GM23338 (cell line): Measurements from ENCODE around the gene C14orf93. TPM values are rescaled to one million over a fixed set of nuclear protein-coding genes. Genes with fewer than 3 reads are reported as not detected.

ENCODE experiments used
- ATAC-seq: fragments of 200-7000 bp; cut with Tn5 transposase; 3 replicates; pipeline ENCODE4 v1.9.1; 2020
- DNase-seq: peaks from one replicate; pipeline ENCODE4 v3.0.0-alpha.2; 2015; ENCODE audit warnings: low spot score
- H2AFZ ChIP-seq: fragments of 200-600 bp; sonication (generic); 2 replicates; pipeline ENCODE4 v1.8.0; 2016; ENCODE audit warnings: antibody characterized with exemption, mild to moderate bottlenecking, moderate library complexity
- H3F3A ChIP-seq: fragments of 200-600 bp; sonication (generic); replicated peaks from 2 replicates; pipeline ENCODE4 v1.8.0; 2017; ENCODE audit warnings: antibody characterized with exemption, mixed run types, low read depth
- H3K27ac ChIP-seq: fragments of 200-600 bp; sonication (generic); 2 replicates; pipeline ENCODE4 v1.6.1; 2016; ENCODE audit warnings: low read depth
- H3K27me3 ChIP-seq: fragments of 200-600 bp; sonication (generic); 2 replicates; pipeline ENCODE4 v1.8.0; 2016; ENCODE audit warnings: mild to moderate bottlenecking, mixed run types, moderate library complexity; ENCODE audit not compliant: insufficient read depth
- H3K36me3 ChIP-seq: fragments of 200-600 bp; sonication (generic); 2 replicates; pipeline ENCODE4 v1.8.0; 2016; ENCODE audit warnings: mild to moderate bottlenecking; ENCODE audit not compliant: insufficient read depth
- H3K4me1 ChIP-seq: fragments of 200-600 bp; sonication (generic); 2 replicates; pipeline ENCODE4 v1.8.0; 2016; ENCODE audit warnings: mild to moderate bottlenecking, moderate library complexity; ENCODE audit not compliant: insufficient read depth
- H3K4me2 ChIP-seq: fragments of 200-600 bp; sonication (generic); 2 replicates; pipeline ENCODE4 v1.7.1; 2017; ENCODE audit warnings: mixed run types
- H3K4me3 ChIP-seq: fragments of 200-600 bp; sonication (generic); 2 replicates; pipeline ENCODE4 v1.6.1; 2016; ENCODE audit warnings: mixed run types
- H3K79me2 ChIP-seq: fragments of 200-600 bp; sonication (generic); replicated peaks from 2 replicates; pipeline ENCODE4 v1.8.0; 2017; ENCODE audit warnings: mild to moderate bottlenecking; ENCODE audit not compliant: insufficient read depth
- H3K9me2 ChIP-seq: fragments of 200-600 bp; sonication (generic); 2 replicates; pipeline ENCODE4 v1.8.0; 2017; ENCODE audit not compliant: insufficient read depth
- H4K20me1 ChIP-seq: fragments of 200-600 bp; sonication (generic); replicated peaks from 2 replicates; pipeline ENCODE4 v1.8.0; 2017; ENCODE audit warnings: mild to moderate bottlenecking; ENCODE audit not compliant: insufficient read depth
- H3K27ac Mint-ChIP-seq: 2 replicates; pipeline ENCODE4 v1.8.0; 2020; ENCODE audit warnings: inconsistent platforms, mild to moderate bottlenecking, moderate library complexity, mixed read lengths
- H3K27me3 Mint-ChIP-seq: 3 replicates; pipeline ENCODE4 v1.8.0; 2022; ENCODE audit warnings: low read depth, mild to moderate bottlenecking, moderate library complexity, mixed read lengths, inconsistent platforms; ENCODE audit not compliant: insufficient read depth, poor library complexity
- H3K36me3 Mint-ChIP-seq: 3 replicates; pipeline ENCODE4 v1.8.0; 2021; ENCODE audit warnings: low read depth, mild to moderate bottlenecking, inconsistent platforms, moderate library complexity, mixed read lengths
- H3K4me1 Mint-ChIP-seq: 3 replicates; pipeline ENCODE4 v1.8.0; 2020; ENCODE audit warnings: mild to moderate bottlenecking, inconsistent platforms, mixed read lengths
- H3K4me3 Mint-ChIP-seq: 3 replicates; pipeline ENCODE4 v1.8.0; 2021; ENCODE audit warnings: moderate library complexity, mild to moderate bottlenecking, inconsistent platforms, mixed read lengths
- H3K9me3 Mint-ChIP-seq: 3 replicates; pipeline ENCODE4 v1.8.0; 2020; ENCODE audit warnings: moderate library complexity, mild to moderate bottlenecking, inconsistent platforms, mixed read lengths
- CTCF ChIP-seq, 2 experiments: fragments of 200-600 bp in 1 of 2; sonication (generic) in 1 of 2; conservative IDR thresholded peaks; 2 replicates each; pipeline versions ENCODE4 v1.5.1 to v1.6.1; 2016 to 2017; ENCODE audit warnings: antibody characterized with exemption in 2 of 2, low read depth in 2 of 2, mild to moderate bottlenecking in 2 of 2, moderate library complexity in 1 of 2
- EZH2 ChIP-seq: fragments of 200-600 bp; sonication (generic); IDR thresholded peaks from one replicate; pipeline ENCODE4 v1.8.0; 2017; ENCODE audit warnings: antibody characterized with exemption, mild to moderate bottlenecking, low read depth; ENCODE audit not compliant: unreplicated experiment
- EZH2phosphoT487 ChIP-seq: fragments of 200-600 bp; sonication (generic); IDR thresholded peaks from one replicate; pipeline ENCODE4 v1.8.1; 2018; ENCODE audit warnings: antibody characterized with exemption; ENCODE audit not compliant: unreplicated experiment
- JUNB ChIP-seq: IDR thresholded peaks from one replicate; pipeline ENCODE4 v1.6.1; 2016; ENCODE audit warnings: antibody characterized with exemption; ENCODE audit not compliant: unreplicated experiment
- POLR2AphosphoS5 ChIP-seq: IDR thresholded peaks from 2 replicates; pipeline ENCODE4 v1.6.1; 2016; ENCODE audit warnings: antibody characterized with exemption, low read depth
- REST ChIP-seq: IDR thresholded peaks from one replicate; pipeline ENCODE4 v1.6.1; 2018; ENCODE audit warnings: antibody characterized with exemption; ENCODE audit not compliant: unreplicated experiment
- ZNF114 ChIP-seq: fragments of 250-450 bp; sonication (Bioruptor Pico); IDR thresholded peaks from 2 replicates; pipeline ENCODE4 v1.5.0; 2020; ENCODE audit warnings: mild to moderate bottlenecking, moderate library complexity
- ZNF462 ChIP-seq: fragments of 250-450 bp; sonication (Bioruptor Pico); IDR thresholded peaks from 2 replicates; pipeline ENCODE4 v1.5.0; 2020; ENCODE audit warnings: mild to moderate bottlenecking, moderate library complexity
- polyA plus RNA-seq: library from polyadenylated mRNA; unstranded; fragments of >200 nt; fragmentation: Nextera tagmentation; extraction: Ambion mirVana; gene quantifications from 2 replicates; pipeline ENCODE4 v1.2.1, GENCODE V29; 2016
- total RNA-seq: library from RNA; depleted of rRNA; stranded (reverse); fragments of >200 nt; shearing (Covaris generic); gene quantifications from 2 replicates; pipeline ENCODE4 v1.2.3, GENCODE V29; 2014

C14orf93 gene
- total and polyA plus RNA-seq, 2 experiments from 2014 or later = 3.5 to 11.7 TPM

- no peak overlapping the region for H3K27ac ChIP-seq
Observed at GRCh38 chr14:23009483-23009938, 432 bp downstream of the C14orf93 start.

More at GRCh38 chr14:23009483-23009938, 432 bp downstream of the C14orf93 start:
- Histone ChIP-seq H3K4me1 (peaks cover 11% of the 10 kb centered on the region; the same call in 1 of the 2 replicates), H3K27me3 (no peaks in the 10 kb centered on the region), H3K36me3 (no peaks in the 10 kb centered on the region), H4K20me1 (no peaks in the 10 kb centered on the region), H3F3A (0 out of 2 replicates have a peak, but pooled peaks cover 5% of the 10 kb centered on the region), H3K4me2 (peak overlapping the region; percentile 74), H3K9me2 (no peaks in the 10 kb centered on the region), H2AFZ (no peak overlapping the region), H3K4me3 (peak overlapping the region; percentile 59), H3K79me2 (no peaks in the 10 kb centered on the region)
- H3K9me3 Mint-ChIP-seq = no peaks in the 10 kb centered on the region; the same call in 2 of the 3 replicates
- peak overlapping the region; percentile 85; the same call in 1 of the 2 replicates for H3K27ac Mint-ChIP-seq
- DNase-seq (no peak), ATAC-seq (no peak)
- H3K27me3 Mint-ChIP-seq = peaks cover 6% of the 10 kb centered on the region
- peaks cover 29% of the 10 kb centered on the region for H3K4me1 Mint-ChIP-seq
- H3K36me3 Mint-ChIP-seq = peaks cover 5% of the 10 kb centered on the region; the same call in 2 of the 3 replicates
- peak overlapping the region; percentile 78 for H3K4me3 Mint-ChIP-seq
- TF ChIP-seq ZNF114 (CRISPR knock-in tag) (no peak), EZH2 (no peak), JUNB (no peak), EZH2phosphoT487 (no peak), ZNF462 (CRISPR knock-in tag) (no peak), CTCF (conservative IDR thresholded peaks at IDR 0.05; ENCODE audit: low read depth in 2 of 2) (no peak), REST (no peak), POLR2AphosphoS5 (no peak)
